NCI-H748 treated with DMSO at 0.1 percent for 48 hours (cell line): Measurements from ENCODE around the gene LLGL1.

Source experiments
- DNase-seq: peaks from one replicate; lab custom pipeline; 2025; lab: John Stamatoyannopoulos, UW

Gene LLGL1

GRCh38 chr17:18230288-18231141, 5.1 kb downstream of the LLGL1 start:
- no peak for DNase-seq

- no peak for DNase-seq
Observed at GRCh38 chr17:18231164-18231563, 5.7 kb downstream of the LLGL1 start.

- DNase-seq: no peak
Observed at GRCh38 chr17:18233803-18234518, 8.5 kb downstream of the LLGL1 start.

- no peak for DNase-seq
Observed at GRCh38 chr17:18234853-18235380, 9.5 kb downstream of the LLGL1 start.

- DNase-seq: no peak
Observed at GRCh38 chr17:18235743-18236256, 10.4 kb downstream of the LLGL1 start.

GRCh38 chr17:18236494-18236893, 11.1 kb downstream of the LLGL1 start:
- no peak for DNase-seq

- DNase-seq: no peak
Observed at GRCh38 chr17:18237461-18237860, 12.0 kb downstream of the LLGL1 start.

- no peak for DNase-seq
Observed at GRCh38 chr17:18238299-18238698, 12.9 kb downstream of the LLGL1 start.

GRCh38 chr17:18240449-18240848, 15.0 kb downstream of the LLGL1 start:
- no peak for DNase-seq

- DNase-seq: no peak
Observed at GRCh38 chr17:18241229-18241871, 15.9 kb downstream of the LLGL1 start.

- no peak for DNase-seq
Observed at GRCh38 chr17:18245038-18245776, 19.8 kb downstream of the LLGL1 start.

GRCh38 chr17:18246109-18246725, 20.8 kb downstream of the LLGL1 start:
- DNase-seq: no peak

- DNase-seq: peak; percentile 89
Observed at GRCh38 chr17:18246880-18247612, 21.6 kb downstream of the LLGL1 start.

- DNase-seq: no peak
Observed at GRCh38 chr17:18247613-18248001, 22.2 kb downstream of the LLGL1 start.

GRCh38 chr17:18248300-18248731, 22.9 kb downstream of the LLGL1 start:
- DNase-seq: peak; percentile 72

GRCh38 chr17:18248811-18249210, 23.4 kb downstream of the LLGL1 start:
- no peak for DNase-seq

GRCh38 chr17:18250259-18250658, 24.8 kb downstream of the LLGL1 start:
- DNase-seq: no peak

- DNase-seq: no peak
Observed at GRCh38 chr17:18250708-18251107, 25.3 kb downstream of the LLGL1 start.

GRCh38 chr17:18251204-18251603, 25.8 kb downstream of the LLGL1 start:
- DNase-seq: no peak

- no peak for DNase-seq
Observed at GRCh38 chr17:18252160-18252559, 26.7 kb downstream of the LLGL1 start.
